Measurements from ENCODE around the gene ZFTA.
"Not testable (repeated sequence)": the region's sequence is repeated elsewhere in the genome, so short reads cannot be mapped to it uniquely, and the experiment has no call there.

ZFTA gene

DNA sequence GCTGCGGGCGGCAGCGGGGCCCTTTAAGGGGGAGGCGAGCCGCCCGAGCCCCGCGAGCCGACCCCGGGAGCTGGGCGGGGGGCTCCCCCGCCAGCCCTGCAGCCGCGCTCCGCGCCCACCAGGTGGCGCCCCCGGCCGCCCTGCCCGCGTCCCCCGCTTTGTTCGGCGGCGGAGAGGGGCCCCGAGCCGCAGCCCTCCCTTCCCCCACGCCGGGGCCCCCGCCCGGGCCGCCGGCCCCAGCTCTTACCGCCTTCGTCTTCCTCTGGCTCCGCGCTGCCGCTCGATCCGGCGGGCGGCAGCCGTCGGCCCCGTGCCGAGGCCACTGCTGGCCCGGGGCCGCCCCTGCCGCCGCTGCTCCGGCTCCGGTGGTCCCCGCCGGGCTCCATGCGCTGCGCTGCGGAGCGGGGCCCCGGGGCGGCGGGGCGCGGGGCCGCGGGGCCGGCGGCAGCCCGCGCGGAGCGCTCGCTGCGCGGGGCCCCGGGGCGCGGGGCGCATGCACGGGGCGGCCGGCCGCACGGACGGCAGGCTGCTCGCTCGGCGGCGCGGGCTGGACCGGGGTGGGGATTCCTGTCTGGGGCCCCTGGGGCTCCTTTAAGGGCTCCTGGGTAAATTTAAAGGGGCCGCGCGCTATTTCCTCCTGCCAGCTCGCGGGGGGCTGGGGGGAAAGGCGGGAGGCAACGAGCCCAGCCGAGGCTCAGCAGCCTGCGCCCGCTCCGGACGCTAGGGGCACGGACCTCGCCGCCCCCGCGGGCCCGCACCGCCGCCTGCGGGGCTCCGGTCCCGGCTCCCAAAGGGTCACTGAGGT, at the start of gene ZFTA:
ZFTA (minus strand) TSS at position 539 of the 805 bp plus-strand sequence; CDS start at position 386, 153 bp downstream.
- DNase-seq (ENCODE audit: low read depth in 3 of 3, low spot score in 1 of 3) = peak in 2 of 3 donors; percentile 31 to 56

DNA sequence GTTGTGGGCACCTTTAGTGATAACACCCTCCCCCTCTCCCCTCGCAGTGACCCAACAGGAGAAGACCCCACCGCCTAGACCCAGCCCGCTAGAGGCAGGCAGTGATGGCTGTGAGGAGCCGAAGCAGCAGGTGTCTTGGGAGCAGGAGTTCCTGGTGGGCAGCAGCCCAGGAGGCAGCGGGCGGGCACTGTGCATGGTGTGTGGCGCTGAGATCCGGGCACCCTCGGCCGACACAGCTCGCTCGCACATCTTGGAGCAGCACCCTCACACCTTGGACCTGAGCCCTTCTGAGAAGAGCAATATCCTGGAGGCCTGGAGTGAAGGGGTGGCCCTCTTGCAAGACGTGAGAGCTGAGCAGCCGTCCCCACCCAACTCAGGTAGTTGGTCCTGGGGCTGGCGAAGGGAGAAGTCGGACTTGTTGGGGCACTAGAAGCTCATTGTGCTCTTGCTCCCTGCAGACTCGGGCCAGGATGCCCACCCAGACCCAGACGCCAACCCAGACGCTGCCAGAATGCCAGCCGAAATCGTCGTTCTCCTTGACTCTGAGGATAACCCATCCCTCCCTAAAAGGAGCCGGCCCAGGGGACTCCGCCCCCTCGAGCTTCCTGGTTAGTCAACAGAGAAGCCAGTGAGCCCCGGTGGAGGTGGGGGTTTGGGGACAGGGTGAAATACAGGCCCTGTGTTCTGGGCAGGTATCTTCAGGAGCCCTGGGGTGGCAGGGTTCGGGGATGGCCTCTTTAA, 49.4 kb upstream of the ZFTA start:
- DNase-seq (ENCODE audit: low read depth in 3 of 3, low spot score in 1 of 3) = no peak

DNA sequence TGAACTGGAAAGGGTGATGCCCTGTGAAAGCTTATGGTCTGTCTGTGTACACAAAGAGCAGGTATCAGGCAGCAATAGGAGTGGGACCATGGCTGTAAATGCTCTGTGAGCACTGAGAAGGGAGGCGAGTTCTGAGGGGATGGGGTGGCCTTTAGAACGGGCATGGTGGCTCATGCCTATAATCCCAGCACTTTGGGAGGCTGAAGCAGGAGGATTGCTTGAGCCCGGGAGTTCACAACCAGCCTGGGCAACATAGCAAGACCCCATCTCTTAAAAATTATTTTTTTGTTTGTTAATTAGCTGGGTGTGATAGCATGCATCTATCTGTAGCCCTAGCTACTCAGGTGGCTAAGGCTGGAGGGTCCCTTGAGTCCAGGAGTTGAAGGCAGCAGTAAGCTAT, 48.2 kb upstream of the ZFTA start:
- DNase-seq (ENCODE audit: low read depth in 3 of 3, low spot score in 1 of 3) = no peak

DNA sequence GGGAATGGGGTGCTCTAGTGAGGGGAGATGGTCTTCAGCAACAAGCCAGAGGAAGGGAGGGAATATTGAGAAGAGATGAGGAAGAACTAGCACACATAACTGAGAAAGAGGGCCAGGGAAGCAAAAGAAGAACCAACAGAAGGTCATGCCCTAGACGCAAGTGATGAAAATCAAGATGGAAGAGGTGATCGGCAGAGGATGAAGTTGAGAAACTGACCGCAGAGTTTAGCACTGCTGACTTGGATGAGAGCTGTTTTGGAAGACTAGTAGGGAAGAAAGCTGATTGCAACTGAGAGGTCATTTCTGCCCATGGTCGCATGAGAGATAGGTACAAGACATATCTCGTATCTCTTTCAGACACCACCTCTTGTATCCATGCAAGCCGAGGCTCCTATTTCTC, 47.6 kb upstream of the ZFTA start:
- no peak for DNase-seq (ENCODE audit: low read depth in 3 of 3, low spot score in 1 of 3)

DNA sequence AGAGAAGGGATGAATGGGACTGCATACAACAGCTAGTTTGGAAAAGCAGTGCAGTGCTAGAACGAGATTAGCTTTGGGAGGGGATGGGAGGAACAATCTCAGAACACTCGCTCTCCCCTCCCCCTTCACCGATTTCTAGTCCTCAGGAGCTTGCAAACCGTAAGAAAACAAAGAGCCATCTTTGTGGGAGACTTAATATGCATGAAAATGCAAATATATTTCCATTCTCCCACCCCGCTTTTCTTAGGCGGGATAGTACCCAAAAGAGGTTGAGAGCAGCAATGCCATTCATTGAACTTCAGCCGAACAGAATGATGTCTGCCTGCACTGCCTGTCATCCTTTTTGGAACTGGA, 45.8 kb upstream of the ZFTA start:
- DNase-seq (ENCODE audit: low read depth in 3 of 3, low spot score in 1 of 3) = no peak

DNA sequence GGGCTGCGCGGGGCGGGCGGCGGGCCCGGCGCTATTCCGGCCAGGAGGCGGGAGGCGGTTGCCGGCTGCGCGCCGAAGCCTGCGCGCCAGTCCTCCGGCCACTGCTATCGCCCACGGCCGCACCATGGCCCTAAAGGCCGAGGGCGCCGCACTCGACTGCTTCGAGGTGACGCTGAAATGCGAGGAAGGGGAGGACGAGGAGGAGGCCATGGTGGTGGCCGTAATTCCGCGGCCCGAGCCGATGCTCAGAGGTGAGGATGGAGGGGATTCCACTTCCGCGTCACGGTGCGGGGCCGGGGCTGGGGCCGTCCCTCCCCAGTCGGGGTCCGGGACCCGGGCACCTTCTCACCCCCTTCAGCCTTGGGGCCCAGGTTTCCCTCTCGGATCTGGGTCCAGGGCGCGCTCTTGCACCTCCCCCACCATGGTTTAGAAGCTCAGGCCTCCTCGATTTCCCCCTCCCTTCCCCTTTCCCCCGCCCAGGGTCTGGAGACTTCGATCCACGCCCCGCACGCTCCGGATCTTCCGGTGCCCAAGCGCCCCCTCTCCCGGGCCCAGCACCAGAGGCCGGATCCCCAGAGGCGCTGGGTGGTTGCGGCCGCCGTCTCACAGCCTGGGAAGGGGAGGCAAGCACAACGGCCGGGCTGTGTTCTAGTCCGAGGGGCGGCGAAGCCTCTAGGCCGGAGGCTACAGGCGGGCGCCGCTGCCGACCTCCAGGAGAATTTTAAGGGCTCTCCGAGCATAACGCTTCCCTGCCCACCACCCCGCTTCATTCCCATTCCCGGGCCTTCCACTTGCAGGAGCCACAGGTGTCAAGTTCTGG, 45.2 kb upstream of the ZFTA start:
- no peak for DNase-seq (ENCODE audit: low read depth in 3 of 3, low spot score in 1 of 3)

DNA sequence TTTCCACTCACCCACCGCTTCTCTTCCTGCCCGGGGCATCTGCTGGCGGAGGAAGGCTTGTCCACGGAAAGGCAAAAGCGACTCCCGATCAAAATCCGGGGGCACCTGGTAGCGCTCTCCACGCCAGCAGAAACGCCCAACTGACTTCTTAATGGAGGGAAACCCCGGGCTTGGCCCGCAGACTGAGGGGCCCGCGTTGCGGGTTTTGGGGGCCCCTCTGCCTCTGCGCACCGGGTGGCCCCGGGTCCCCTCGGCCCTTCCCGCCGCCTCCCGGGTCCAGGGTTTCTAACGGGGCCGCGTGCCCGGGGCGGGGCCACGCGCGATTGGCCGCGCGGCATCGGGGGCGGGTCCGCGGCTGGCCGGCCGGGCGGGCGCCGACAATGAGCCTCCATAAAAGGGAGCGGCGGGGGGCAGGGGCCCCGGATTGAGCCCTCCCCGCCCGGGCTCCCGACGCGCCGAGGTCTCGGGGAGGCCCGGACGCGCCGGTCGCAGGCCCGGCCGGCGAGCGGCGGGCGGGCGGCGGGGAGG, 44.5 kb upstream of the ZFTA start, which contains the start of gene SPINDOC:
SPINDOC (plus strand) TSS at position 422 of the 528 bp plus-strand sequence. CDS start 231 bp downstream, outside the sequence.
- peak; percentile 24 to 55 (median 29) for DNase-seq (ENCODE audit: low read depth in 3 of 3, low spot score in 1 of 3)

DNA sequence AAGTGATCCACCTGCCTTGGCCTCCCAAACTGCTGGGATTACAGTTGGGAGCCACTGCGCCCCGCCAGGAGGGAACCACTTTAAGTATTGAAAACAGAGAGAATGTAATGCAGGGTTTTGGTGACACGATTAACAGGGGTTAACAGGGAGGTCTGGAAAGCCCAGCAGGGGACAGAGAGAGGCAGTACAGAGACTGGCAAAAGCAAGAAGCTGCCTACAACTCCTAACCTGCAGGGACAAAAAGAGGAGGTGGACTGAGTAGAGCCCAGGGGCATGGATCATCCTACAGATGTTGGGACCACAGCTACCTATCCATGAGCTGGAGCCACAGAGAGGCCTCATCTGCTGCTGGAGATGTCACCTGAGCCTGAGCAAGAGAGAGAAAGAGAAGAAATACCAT, 42.9 kb upstream of the ZFTA start:
- DNase-seq (ENCODE audit: low read depth in 3 of 3, low spot score in 1 of 3) = no peak

DNA sequence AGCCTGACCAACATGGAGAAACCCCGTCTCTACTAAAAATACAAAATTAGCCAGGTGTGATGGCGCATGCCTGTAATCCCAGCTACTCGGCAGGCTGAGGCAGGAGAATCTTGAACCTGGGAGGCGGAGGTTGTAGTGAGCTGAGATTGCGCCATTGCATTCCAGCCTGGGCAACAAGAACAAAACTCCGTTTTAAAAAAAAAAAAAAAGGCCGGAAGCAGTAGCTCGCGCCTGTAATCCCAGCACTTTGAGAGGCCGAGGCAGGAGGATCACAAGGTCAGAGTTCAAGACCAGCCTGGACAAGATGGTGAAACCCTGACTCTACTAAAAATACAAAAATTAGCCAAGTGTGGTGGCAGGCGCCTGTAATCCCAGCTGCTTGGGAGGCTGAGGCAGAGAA, 41.8 kb upstream of the ZFTA start:
- not testable (repeated sequence) for DNase-seq (ENCODE audit: low read depth in 3 of 3, low spot score in 1 of 3)

DNA sequence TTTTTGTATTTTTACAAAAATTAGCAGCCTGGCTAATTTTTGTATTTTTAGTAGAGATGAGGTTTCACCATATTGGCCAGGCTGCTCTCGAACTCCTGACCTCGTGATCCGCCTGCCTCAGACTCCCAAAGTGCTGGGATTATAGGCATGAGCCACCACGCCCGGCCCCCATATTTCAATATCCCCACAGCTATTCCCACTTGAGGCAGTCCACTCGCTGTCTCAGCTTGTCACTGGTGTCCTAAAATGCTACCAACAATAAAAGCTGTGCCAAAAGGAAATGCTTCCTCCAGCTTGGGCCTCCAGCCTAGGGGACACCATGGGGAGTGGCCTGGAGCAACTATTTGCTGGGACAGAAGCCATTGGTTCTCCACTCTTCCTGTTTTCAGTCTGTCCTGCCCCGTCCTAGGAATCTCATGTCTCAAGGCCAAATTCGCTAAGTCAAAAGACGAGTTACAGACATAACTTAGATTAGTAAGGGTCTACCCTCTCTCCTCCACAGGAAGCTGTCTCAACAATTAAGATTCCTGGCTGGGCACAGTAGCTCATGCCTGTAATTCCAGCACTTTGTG, 37.4 kb upstream of the ZFTA start:
- no peak for DNase-seq (ENCODE audit: low read depth in 3 of 3, low spot score in 1 of 3)

DNA sequence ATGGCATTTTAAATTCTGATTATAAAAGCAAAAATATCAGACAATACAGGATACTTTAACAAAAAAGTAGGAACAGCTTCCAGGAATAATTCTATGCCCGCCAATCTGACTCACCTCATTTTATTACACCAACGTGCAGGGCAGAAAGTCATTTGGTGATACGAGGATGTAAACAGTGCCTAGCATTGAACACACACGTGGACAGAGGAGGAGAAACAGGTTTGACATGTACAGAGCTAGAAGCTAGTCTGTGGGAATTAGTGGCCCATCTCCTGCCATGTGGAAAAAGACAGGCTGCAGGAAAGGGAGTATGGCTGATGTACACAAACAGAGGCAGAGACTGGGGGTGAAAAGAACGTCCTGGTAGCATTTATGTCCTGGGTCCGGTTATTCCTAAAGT, 35.7 kb upstream of the ZFTA start:
- DNase-seq (ENCODE audit: low read depth in 3 of 3, low spot score in 1 of 3) = no peak

DNA sequence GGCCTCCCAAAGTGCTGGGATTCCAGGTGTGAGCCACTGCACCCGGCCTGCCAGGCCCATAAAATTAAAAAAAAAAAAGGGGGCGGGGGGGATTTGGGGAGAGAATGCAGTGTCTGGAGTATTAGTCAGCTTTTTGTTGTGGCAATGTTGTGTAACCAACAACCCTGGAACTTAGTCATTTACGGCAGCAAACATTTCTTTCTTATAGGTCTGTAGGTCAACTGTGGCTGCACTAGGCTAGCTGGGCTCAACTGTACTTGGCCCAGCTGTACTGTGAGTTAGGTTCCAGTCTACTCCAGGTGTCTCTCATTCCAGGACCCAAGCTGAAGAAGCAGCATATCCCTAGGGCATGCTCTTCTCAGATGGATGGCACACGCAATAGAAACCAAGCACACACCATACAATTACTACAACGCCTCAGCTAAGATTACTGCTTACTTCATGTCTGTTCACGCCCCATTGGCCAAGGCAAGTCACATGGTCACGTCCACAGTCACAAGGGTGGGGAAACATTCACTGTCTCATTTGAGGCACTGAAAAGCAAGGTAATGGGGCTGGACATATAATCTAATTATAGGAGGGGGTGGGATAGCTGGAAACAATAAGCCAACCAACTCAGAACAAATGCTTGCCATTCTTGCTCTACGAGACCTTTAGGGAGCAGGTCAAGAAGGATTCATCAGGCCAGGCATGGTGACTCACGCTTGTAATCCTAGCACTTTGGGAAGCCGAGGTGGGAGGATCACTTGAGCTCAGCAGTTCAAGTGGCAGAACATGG, 34.3 kb upstream of the ZFTA start:
- no peak for DNase-seq (ENCODE audit: low read depth in 3 of 3, low spot score in 1 of 3)

DNA sequence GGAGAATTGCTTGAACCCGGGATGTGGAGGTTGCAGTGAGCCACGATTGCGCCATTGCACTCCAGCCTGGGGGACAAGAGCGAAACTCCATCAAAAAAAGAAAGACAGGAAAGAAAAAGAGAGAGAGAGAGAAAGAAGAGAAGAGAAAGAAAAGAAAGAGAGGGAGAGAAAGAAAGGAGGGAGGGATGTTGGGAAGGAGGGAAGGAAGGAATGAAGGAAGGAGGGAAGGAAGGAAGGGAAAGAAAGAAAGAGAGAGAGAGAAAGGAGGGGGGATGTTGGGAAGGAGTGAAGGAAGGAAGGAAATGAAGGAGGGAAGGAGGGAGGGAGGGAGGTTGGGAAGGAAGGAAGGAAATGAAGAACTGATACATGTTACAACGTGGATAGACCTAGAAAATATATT, 32.3 kb upstream of the ZFTA start:
- no peak for DNase-seq (ENCODE audit: low read depth in 3 of 3, low spot score in 1 of 3)

DNA sequence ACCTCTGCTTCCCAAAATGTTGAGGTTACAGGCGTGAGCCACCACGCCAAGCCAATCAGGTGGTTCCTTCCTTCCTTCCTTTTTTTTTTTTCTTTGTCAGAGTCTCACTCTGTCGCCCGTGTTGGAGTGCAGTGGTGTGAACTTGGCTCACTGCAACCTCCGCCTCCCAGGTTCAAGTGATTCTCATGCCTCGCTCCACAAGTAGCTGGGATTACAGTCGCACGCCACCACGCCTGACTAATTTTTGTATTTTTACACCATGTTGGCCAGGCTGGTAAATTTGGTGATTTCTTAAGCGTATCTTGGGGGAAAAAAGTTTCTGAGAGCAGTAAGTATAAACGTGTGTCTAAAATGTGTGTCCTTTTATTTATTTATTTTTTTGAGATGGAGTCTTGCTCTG, 26.5 kb upstream of the ZFTA start:
- DNase-seq (ENCODE audit: low read depth in 3 of 3, low spot score in 1 of 3) = no peak

DNA sequence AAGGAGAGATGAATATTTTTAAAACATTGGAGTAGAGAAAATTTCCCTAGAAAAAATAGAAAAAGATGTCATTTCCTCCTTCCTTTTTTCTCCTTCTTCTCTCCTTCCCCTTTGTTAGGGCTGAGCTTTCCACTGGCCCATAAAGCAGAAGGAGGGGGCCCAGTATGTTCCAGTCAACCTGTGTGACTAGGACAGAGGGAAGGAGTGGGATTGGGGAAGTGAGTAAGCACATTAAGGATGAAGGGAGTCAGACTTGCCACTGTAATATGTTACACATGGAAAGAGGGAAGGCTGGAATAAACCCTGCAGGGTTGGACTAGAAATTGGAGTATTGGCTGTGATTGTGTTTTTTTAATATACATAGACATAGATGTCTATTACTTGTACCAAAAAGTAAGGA, 24.6 kb upstream of the ZFTA start:
- no peak for DNase-seq (ENCODE audit: low read depth in 3 of 3, low spot score in 1 of 3)

DNA sequence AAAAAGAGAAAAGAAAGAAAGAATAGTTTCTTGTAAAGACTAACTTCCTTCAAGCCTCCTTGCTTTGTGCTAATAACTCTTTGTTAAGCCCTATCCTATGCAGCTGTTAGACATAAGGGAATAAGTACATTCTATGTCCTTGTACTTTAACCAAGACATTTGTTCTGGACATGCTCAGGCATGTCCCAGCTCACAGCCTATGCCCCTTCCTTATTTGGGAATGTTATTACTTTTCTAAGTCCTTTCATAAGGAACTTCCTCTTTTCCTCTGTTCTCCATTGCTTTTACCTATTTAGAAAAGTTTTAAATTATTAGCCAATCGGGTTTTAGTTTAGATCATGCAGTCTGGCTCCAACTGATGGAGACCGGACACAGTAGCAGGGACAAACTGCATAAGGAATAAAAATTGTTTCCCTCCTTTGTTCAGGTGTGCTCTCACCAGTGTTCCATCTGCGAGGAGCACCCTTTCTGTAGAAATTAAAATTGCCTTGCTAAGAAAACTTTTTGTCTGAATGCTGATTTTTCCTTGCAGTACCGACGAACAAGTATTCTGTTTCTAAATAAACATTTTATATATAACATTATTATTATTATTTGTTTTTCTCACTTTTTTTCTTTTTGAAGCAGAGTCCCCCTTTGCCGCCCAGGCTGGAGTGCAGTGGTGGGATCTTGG, 23.1 kb upstream of the ZFTA start:
- no peak for DNase-seq (ENCODE audit: low read depth in 3 of 3, low spot score in 1 of 3)

DNA sequence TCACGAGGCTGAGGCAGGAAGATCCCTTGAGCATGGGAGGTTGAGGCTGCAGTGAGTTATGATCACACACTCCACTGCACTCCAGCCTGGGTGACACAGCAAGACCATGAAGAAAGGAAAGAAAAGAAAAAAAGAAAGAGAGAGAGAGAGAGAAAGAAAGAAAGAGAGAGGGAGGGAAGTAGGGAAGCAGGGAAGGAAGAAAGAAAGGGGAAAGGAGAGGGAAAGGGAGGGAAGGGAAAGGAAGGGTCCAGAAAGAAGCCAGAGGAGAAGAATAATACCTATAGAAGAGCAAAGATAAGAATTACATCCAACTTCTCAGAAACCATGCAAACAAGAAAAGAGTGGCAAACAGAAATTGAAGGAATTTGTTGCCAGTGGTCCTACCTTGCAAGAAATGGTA, 17.2 kb upstream of the ZFTA start:
- DNase-seq (ENCODE audit: low read depth in 3 of 3, low spot score in 1 of 3) = no peak

DNA sequence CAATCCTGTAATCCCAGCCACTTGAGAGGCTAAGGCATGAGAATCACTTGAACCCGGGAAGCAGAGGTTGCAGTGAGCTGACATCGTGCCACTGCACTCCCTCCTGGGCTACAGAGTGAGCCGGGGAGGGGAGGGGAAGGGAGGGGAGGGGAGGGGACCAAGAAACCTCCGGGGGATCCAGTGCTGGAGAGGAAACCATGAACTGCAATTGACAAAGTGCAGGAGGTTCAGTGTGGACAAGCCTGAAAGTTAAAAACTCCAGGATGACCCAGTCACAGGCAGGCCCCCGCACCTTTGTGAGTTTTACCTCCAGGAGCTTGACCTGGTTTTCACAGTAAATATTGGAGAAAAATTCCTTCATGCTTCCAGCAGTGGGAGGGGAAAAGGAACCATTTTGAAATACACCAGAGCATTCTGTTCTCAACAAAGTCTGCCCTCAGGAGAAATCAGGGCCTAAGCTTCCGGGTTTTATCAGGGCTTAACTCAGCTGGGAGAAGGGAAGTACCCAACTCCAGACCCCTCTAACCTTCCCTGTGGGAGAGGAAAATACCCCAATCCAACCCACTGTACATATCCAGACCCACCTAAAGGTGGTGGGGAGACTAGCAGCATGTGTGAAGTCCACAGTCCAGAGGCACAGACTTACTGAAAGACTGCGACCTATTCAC, 15.5 kb upstream of the ZFTA start:
- DNase-seq (ENCODE audit: low read depth in 3 of 3, low spot score in 1 of 3) = no peak

DNA sequence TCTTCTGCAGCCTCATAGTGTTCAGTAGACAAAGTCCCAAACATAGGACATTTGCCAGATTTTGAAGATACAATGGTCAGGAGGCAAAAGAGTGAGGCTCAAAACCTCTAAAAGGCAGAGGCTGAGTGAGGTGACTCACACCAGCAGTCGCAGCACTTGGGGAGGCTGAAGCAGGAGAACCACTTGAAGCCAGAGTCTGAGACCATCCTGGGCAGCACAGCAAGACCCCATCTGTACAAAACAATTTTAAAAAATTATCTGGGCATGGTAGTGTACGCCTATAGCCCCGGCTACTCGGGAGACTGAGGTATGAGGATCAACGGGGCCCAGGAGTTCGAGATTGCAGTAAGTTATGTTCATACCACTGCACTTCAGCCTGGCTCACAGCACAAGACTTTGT, 14.2 kb upstream of the ZFTA start:
- no peak for DNase-seq (ENCODE audit: low read depth in 3 of 3, low spot score in 1 of 3)

Measured in stimulated activated CD4-positive, alpha-beta T cell treated with anti-CD3 and anti-CD28 coated beads, TNF-alpha, amount 100 ng/mL, for 1 hour (primary cell).